Liver (tissue), 9 donors: ENCODE results near the gene POU2F3. TPM values are rescaled to one million over a fixed set of nuclear protein-coding genes. Genes with fewer than 3 reads are reported as not detected.

ENCODE experiments used
- DNase-seq: peaks from one replicate; pipeline ENCODE4 v3.0.0-alpha.2; 2017; ENCODE audit warnings: low spot score
- H3K27ac ChIP-seq, 2 donors: one replicate each; pipeline ENCODE4 v1.7.0; 2013; ENCODE audit warnings: inconsistent platforms in 2 of 2, low read length in 2 of 2, control low read depth in 1 of 2, low read depth in 1 of 2, mild to moderate bottlenecking in 1 of 2
- H3K27me3 ChIP-seq, 4 donors: one replicate each; pipeline versions ENCODE4 v1.6.1 to v1.7.0; 2013; ENCODE audit warnings: low read length in 3 of 4, inconsistent platforms in 1 of 4, mild to moderate bottlenecking in 1 of 4, moderate library complexity in 1 of 4; ENCODE audit not compliant: control insufficient read depth in 4 of 4, insufficient read depth in 4 of 4
- H3K36me3 ChIP-seq, 4 donors: one replicate each; pipeline versions ENCODE4 v1.6.1 to v1.7.0; 2013; ENCODE audit warnings: low read length in 3 of 4, mild to moderate bottlenecking in 3 of 4, low read depth in 1 of 4, moderate library complexity in 1 of 4; ENCODE audit not compliant: control insufficient read depth in 4 of 4, insufficient read depth in 3 of 4
- H3K4me1 ChIP-seq, 4 donors: one replicate each; pipeline versions ENCODE4 v1.6.1 to v1.7.0; 2013; ENCODE audit warnings: low read length in 3 of 4, mild to moderate bottlenecking in 3 of 4, moderate library complexity in 1 of 4; ENCODE audit not compliant: control insufficient read depth in 4 of 4, insufficient read depth in 4 of 4
- H3K4me3 ChIP-seq, 3 donors: one replicate each; pipeline versions ENCODE4 v1.6.1 to v1.7.0; 2013; ENCODE audit warnings: low read length in 3 of 3, control low read depth in 1 of 3, low read depth in 1 of 3, mild to moderate bottlenecking in 1 of 3
- H3K9ac ChIP-seq, 2 donors: one replicate each; pipeline ENCODE4 v1.7.0; 2013; ENCODE audit warnings: low read length in 2 of 2, mild to moderate bottlenecking in 2 of 2, moderate library complexity in 2 of 2, control low read depth in 1 of 2, low read depth in 1 of 2
- H3K9me3 ChIP-seq, 4 donors: one replicate each; pipeline versions ENCODE4 v1.6.1 to v1.7.0; 2013; ENCODE audit warnings: low read length in 3 of 4; ENCODE audit not compliant: control insufficient read depth in 4 of 4
- ATF3 ChIP-seq: IDR thresholded peaks from 2 replicates; pipeline ENCODE4 v1.6.1; 2016; ENCODE audit warnings: antibody characterized with exemption
- EGR1 ChIP-seq, 2 donors: IDR thresholded peaks; 2 replicates each; pipeline ENCODE4 v1.6.1; 2016 to 2018; ENCODE audit warnings: antibody characterized with exemption in 2 of 2, low read depth in 2 of 2
- FOXA1 ChIP-seq: IDR thresholded peaks from 2 replicates; pipeline ENCODE4 v1.6.1; 2016; ENCODE audit warnings: antibody characterized with exemption
- FOXA2 ChIP-seq: IDR thresholded peaks from 2 replicates; pipeline ENCODE4 v1.6.1; 2016; ENCODE audit warnings: antibody characterized with exemption
- GABPA ChIP-seq, 2 donors: IDR thresholded peaks in 1 of 2; conservative IDR thresholded peaks in 1 of 2; 2 replicates each; pipeline ENCODE4 v1.6.1; 2016; ENCODE audit warnings: antibody characterized with exemption in 2 of 2, mild to moderate bottlenecking in 1 of 2, moderate library complexity in 1 of 2
- HNF4A ChIP-seq, 2 donors: conservative IDR thresholded peaks; 2 replicates each; pipeline ENCODE4 v1.6.1; 2016; ENCODE audit warnings: antibody characterized with exemption in 2 of 2, mild to moderate bottlenecking in 2 of 2
- HNF4G ChIP-seq: IDR thresholded peaks from 2 replicates; pipeline ENCODE4 v1.6.1; 2016; ENCODE audit warnings: antibody characterized with exemption
- JUND ChIP-seq, 2 donors: IDR thresholded peaks; 2 replicates each; pipeline ENCODE4 v1.6.1; 2016; ENCODE audit warnings: antibody characterized with exemption in 2 of 2
- NR2F2 ChIP-seq: IDR thresholded peaks from 2 replicates; pipeline ENCODE4 v1.6.1; 2016; ENCODE audit warnings: antibody characterized with exemption
- RAD21 ChIP-seq, 2 donors: IDR thresholded peaks; 2 replicates each; pipeline ENCODE4 v1.6.1; 2016; ENCODE audit warnings: antibody characterized with exemption in 2 of 2, mild to moderate bottlenecking in 2 of 2
- RXRA ChIP-seq, 2 donors: IDR thresholded peaks; 2 replicates each; pipeline ENCODE4 v1.6.1; 2017 to 2018; ENCODE audit warnings: antibody characterized with exemption in 2 of 2, mild to moderate bottlenecking in 1 of 2
- SP1 ChIP-seq: IDR thresholded peaks from 2 replicates; pipeline ENCODE4 v1.6.1; 2018; ENCODE audit warnings: antibody characterized with exemption, mild to moderate bottlenecking
- TAF1 ChIP-seq: conservative IDR thresholded peaks from 2 replicates; pipeline ENCODE4 v1.6.1; 2016; ENCODE audit warnings: antibody characterized with exemption, mild to moderate bottlenecking
- YY1 ChIP-seq: IDR thresholded peaks from 2 replicates; pipeline ENCODE4 v1.6.1; 2016; ENCODE audit warnings: antibody characterized with exemption, mild to moderate bottlenecking
- ZBTB33 ChIP-seq: IDR thresholded peaks from 2 replicates; pipeline ENCODE4 v1.6.1; 2016; ENCODE audit warnings: antibody characterized with exemption
- WGBS: extraction: QIAGEN DNeasy Blood & Tissue Kit; methylation state at CpG from one replicate; pipeline ENCODE4 v1.1.7; 2013; 5-methylcytosine and 5-hydroxymethylcytosine counted together
- polyA plus RNA-seq, 2 donors: library from polyadenylated mRNA; stranded (reverse) in 1 of 2; unstranded in 1 of 2; fragments of 200-250 nt in 1 of 2; fragments of >200 nt in 1 of 2; fragmentation: Nextera tagmentation in 1 of 2; extraction: Ambion mirVana in 1 of 2; gene quantifications; one replicate each; pipeline versions ENCODE4 v1.2.1 to v1.2.3, GENCODE V29; 2013 to 2015
- total RNA-seq, 2 donors: library from RNA; depleted of rRNA; stranded (reverse); fragments of >200 nt; gene quantifications; one replicate each; pipeline ENCODE4 v1.2.3, GENCODE V29; 2014
- TF ChIP-seq, protein P1 (sequence below): IDR thresholded peaks from 2 replicates; pipeline ENCODE4 v1.6.1; 2016; ENCODE audit warnings: antibody characterized with exemption, mild to moderate bottlenecking
- TF ChIP-seq, protein P2 (sequence below): IDR thresholded peaks from 2 replicates; pipeline ENCODE4 v1.6.1; 2016; ENCODE audit warnings: antibody characterized with exemption
- donor health status: healthy.
- donor health status: healthy.
- donor health status: healthy.
- donor health status: healthy.
- donor health status: healthy.

The POU2F3 gene
- total and polyA plus RNA-seq, 4 donors, result not detected

GRCh38 chr11:120281143-120281795 is 41.3 kb downstream of the POU2F3 start:
- Histone ChIP-seq H3K4me3 (no peak overlapping the region), H3K4me1 (no peaks in the 10 kb centered on the region), H3K27me3 (no peaks in the 10 kb centered on the region), H3K9me3 (no peaks in the 10 kb centered on the region), H3K36me3 (no peaks in the 10 kb centered on the region), H3K27ac (no peak overlapping the region), H3K9ac (no peak overlapping the region)
- WGBS, result 80% methylated on average over 7 of the region's 7 CpGs
- no peak for DNase-seq
- TF ChIP-seq FOXA2, result no peak
- TF ChIP-seq HNF4G, result no peak
- TF ChIP-seq YY1, result no peak
- no peak for TF ChIP-seq RAD21 (IDR thresholded peaks at IDR 0.05)
- TF ChIP-seq ZBTB33, result no peak
- no peak for TF ChIP-seq RXRA (IDR thresholded peaks at IDR 0.05)
- TF ChIP-seq GABPA (IDR thresholded peaks at IDR 0.05 in 1 of 2, conservative IDR thresholded peaks at IDR 0.05 in 1 of 2), result no peak
- TF ChIP-seq NR2F2, result no peak
- TF ChIP-seq, protein P1, sequence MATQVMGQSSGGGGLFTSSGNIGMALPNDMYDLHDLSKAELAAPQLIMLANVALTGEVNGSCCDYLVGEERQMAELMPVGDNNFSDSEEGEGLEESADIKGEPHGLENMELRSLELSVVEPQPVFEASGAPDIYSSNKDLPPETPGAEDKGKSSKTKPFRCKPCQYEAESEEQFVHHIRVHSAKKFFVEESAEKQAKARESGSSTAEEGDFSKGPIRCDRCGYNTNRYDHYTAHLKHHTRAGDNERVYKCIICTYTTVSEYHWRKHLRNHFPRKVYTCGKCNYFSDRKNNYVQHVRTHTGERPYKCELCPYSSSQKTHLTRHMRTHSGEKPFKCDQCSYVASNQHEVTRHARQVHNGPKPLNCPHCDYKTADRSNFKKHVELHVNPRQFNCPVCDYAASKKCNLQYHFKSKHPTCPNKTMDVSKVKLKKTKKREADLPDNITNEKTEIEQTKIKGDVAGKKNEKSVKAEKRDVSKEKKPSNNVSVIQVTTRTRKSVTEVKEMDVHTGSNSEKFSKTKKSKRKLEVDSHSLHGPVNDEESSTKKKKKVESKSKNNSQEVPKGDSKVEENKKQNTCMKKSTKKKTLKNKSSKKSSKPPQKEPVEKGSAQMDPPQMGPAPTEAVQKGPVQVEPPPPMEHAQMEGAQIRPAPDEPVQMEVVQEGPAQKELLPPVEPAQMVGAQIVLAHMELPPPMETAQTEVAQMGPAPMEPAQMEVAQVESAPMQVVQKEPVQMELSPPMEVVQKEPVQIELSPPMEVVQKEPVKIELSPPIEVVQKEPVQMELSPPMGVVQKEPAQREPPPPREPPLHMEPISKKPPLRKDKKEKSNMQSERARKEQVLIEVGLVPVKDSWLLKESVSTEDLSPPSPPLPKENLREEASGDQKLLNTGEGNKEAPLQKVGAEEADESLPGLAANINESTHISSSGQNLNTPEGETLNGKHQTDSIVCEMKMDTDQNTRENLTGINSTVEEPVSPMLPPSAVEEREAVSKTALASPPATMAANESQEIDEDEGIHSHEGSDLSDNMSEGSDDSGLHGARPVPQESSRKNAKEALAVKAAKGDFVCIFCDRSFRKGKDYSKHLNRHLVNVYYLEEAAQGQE, result no peak
- no peak for TF ChIP-seq FOXA1
- TF ChIP-seq TAF1, result no peak
- no peak for TF ChIP-seq EGR1 (IDR thresholded peaks at IDR 0.05; ENCODE audit: low read depth in 2 of 2)
- no peak for TF ChIP-seq SP1
- no peak for TF ChIP-seq ATF3
- no peak for TF ChIP-seq JUND (IDR thresholded peaks at IDR 0.05)
- TF ChIP-seq, protein P2, sequence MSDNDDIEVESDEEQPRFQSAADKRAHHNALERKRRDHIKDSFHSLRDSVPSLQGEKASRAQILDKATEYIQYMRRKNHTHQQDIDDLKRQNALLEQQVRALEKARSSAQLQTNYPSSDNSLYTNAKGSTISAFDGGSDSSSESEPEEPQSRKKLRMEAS, result no peak

GRCh38 chr11:120283124-120283523 is 43.2 kb downstream of the POU2F3 start:
- no peaks in the 10 kb centered on the region for H3K4me1 ChIP-seq
- H3K36me3 ChIP-seq, result no peaks in the 10 kb centered on the region
- DNase-seq, result no peak
- whole genome bisulfite sequencing, result 92% methylated on average over 2 of the region's 2 CpGs
- no peaks in the 10 kb centered on the region for H3K9me3 ChIP-seq
- H3K27ac ChIP-seq, result no peak overlapping the region
- no peak overlapping the region for H3K4me3 ChIP-seq
- H3K9ac ChIP-seq, result no peak overlapping the region
- TF ChIP-seq ZBTB33 (no peak), RXRA (IDR thresholded peaks at IDR 0.05) (no peak), HNF4A (conservative IDR thresholded peaks at IDR 0.05) (no peak), HNF4G (no peak), GABPA (IDR thresholded peaks at IDR 0.05 in 1 of 2, conservative IDR thresholded peaks at IDR 0.05 in 1 of 2) (no peak)
- no peaks in the 10 kb centered on the region for H3K27me3 ChIP-seq
